ENCODE data around the gene TRIM69.
A peak's percentile ranks its signal among the peaks of the same experiment; 100 is the strongest.
"Not testable (repeated sequence)": the region's sequence is repeated elsewhere in the genome, so short reads cannot be mapped to it uniquely, and the experiment has no call there.

TRIM69 gene

DNA sequence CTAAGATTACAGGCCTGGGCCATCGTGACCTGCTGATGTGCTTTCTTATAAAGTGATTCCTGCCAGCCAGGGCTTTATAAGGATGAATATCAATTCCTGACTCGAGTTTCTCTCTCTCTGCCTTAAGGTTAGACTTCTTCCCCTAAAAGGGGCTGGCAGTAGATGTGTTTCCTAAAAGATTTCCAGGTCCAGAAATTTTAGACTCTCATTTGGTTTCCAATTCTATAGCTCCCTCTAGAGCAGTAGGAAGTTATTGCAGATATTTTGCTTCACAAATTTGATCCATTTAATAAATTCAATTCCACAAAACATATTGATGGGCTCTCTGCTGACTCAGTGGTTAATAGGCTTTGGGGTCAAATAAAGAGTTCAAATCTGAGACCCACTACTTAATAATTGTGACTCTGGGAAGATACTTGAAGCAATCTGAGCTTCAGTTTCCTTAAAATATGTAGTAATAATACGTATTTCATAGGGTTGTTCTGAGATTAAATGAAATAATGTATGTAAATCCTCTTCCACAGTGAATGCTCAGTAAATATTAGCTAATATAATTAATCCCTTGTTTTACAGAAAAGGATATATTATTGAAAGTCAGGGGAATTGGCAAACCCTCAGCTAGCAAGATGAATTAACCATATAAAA lies 2.1 kb downstream of the TRIM69 start:
- H3K27me3 ChIP-seq (ENCODE audit: low read length), result no peaks in the 10 kb centered on the region
- H3K36me3 ChIP-seq (ENCODE audit: low read length), result no peaks in the 10 kb centered on the region
- H3K9me2 ChIP-seq (replicated peaks; ENCODE audit: insufficient read depth, low read length), result no peaks in the 10 kb centered on the region
- H3K9me3 ChIP-seq (ENCODE audit: insufficient read depth, low read length), result no peaks in the 10 kb centered on the region
- H3K4me2 ChIP-seq (ENCODE audit: low read depth, low read length, poor library complexity, severe bottlenecking), result no peak overlapping the region
- H3K79me2 ChIP-seq (ENCODE audit: insufficient read depth, low read length), result no peaks in the 10 kb centered on the region
- TF ChIP-seq, protein P1, sequence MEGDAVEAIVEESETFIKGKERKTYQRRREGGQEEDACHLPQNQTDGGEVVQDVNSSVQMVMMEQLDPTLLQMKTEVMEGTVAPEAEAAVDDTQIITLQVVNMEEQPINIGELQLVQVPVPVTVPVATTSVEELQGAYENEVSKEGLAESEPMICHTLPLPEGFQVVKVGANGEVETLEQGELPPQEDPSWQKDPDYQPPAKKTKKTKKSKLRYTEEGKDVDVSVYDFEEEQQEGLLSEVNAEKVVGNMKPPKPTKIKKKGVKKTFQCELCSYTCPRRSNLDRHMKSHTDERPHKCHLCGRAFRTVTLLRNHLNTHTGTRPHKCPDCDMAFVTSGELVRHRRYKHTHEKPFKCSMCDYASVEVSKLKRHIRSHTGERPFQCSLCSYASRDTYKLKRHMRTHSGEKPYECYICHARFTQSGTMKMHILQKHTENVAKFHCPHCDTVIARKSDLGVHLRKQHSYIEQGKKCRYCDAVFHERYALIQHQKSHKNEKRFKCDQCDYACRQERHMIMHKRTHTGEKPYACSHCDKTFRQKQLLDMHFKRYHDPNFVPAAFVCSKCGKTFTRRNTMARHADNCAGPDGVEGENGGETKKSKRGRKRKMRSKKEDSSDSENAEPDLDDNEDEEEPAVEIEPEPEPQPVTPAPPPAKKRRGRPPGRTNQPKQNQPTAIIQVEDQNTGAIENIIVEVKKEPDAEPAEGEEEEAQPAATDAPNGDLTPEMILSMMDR (IDR thresholded peaks at IDR 0.05; ENCODE audit: insufficient read depth, low read length, poor library complexity, severe bottlenecking), result peak; percentile 56
- TF ChIP-seq EZH2phosphoT487 (conservative IDR thresholded peaks at IDR 0.05; ENCODE audit: low read length), result no peak
- peaks cover 7% of the 10 kb centered on the region; the same call in 1 of the 2 replicates for H3F3A ChIP-seq (ENCODE audit: insufficient read depth)
- no peaks in the 10 kb centered on the region for H4K20me1 ChIP-seq (ENCODE audit: low read depth, low read length)
- H3K4me3 ChIP-seq (ENCODE audit: insufficient read depth, low read length, poor library complexity, severe bottlenecking), result no peak overlapping the region
- no peak overlapping the region for H2AFZ ChIP-seq (ENCODE audit: low read depth, low read length, severe bottlenecking)
- no peak overlapping the region for H3K9ac ChIP-seq (ENCODE audit: low read length)
- H3K27ac ChIP-seq (ENCODE audit: low read depth, low read length), result no peak overlapping the region

DNA sequence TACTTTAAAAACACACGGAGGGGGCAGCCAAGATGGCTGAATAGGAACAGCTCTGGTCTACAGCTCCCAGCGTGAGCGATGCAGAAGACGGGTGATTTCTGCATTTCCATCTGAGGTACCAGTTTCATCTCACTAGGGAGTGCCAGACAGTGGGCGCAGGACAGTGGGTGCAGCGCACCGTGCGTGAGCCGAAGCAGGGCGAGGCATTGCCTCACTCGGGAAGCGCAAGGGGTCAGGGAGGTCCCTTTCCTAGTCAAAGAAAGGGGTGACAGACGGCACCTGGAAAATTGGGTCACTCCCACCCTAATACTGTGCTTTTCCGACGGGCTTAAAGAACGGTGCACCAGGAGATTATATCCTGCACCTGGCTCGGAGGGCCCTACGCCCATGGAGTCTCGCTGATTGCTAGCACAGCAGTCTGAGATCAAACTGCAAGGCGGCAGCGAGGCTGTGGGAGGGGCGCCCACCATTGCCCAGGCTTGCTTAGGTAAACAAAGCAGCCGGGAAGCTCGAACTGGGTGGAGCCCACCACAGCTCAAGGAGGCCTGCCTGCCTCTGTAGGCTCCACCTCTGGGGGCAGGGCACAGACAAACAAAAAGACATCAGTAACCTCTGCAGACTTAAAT lies 3.0 kb downstream of the TRIM69 start:
- H3K79me2 ChIP-seq (ENCODE audit: insufficient read depth, low read length); H2AFZ ChIP-seq (ENCODE audit: low read depth, low read length, severe bottlenecking); H3K27me3 ChIP-seq (ENCODE audit: low read length); H3K27ac ChIP-seq (ENCODE audit: low read depth, low read length); H3K36me3 ChIP-seq (ENCODE audit: low read length); H3K4me2 ChIP-seq (ENCODE audit: low read depth, low read length, poor library complexity, severe bottlenecking); H3F3A ChIP-seq (ENCODE audit: insufficient read depth); H4K20me1 ChIP-seq (ENCODE audit: low read depth, low read length); H3K9me3 ChIP-seq (ENCODE audit: insufficient read depth, low read length); H3K9me2 ChIP-seq (replicated peaks; ENCODE audit: insufficient read depth, low read length); H3K9ac ChIP-seq (ENCODE audit: low read length); H3K4me3 ChIP-seq (ENCODE audit: insufficient read depth, low read length, poor library complexity, severe bottlenecking): not testable (repeated sequence)

DNA sequence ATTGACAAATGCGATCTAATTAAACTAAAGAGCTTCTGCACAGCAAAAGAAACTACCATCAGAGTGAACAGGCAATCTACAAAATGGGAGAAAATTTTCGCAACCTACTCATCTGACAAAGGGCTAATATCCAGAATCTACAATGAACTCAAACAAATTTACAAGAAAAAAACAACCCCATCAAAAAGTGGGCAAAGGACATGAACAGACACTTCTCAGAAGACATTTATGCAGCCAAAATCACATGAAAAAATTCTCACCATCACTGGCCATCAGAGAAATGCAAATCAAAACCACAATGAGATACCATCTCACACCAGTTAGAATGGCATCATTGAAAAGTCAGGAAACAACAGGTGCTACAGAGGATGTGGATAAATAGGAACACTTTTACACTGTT lies 7.1 kb downstream of the TRIM69 start:
- H3K9me3 ChIP-seq (ENCODE audit: insufficient read depth, low read length); H3F3A ChIP-seq (ENCODE audit: insufficient read depth); H3K9me2 ChIP-seq (replicated peaks; ENCODE audit: insufficient read depth, low read length); H3K27ac ChIP-seq (ENCODE audit: low read depth, low read length); H3K4me2 ChIP-seq (ENCODE audit: low read depth, low read length, poor library complexity, severe bottlenecking); H2AFZ ChIP-seq (ENCODE audit: low read depth, low read length, severe bottlenecking); H3K27me3 ChIP-seq (ENCODE audit: low read length); H3K9ac ChIP-seq (ENCODE audit: low read length); H3K4me3 ChIP-seq (ENCODE audit: insufficient read depth, low read length, poor library complexity, severe bottlenecking); H3K79me2 ChIP-seq (ENCODE audit: insufficient read depth, low read length); H4K20me1 ChIP-seq (ENCODE audit: low read depth, low read length); H3K36me3 ChIP-seq (ENCODE audit: low read length): not testable (repeated sequence)

DNA sequence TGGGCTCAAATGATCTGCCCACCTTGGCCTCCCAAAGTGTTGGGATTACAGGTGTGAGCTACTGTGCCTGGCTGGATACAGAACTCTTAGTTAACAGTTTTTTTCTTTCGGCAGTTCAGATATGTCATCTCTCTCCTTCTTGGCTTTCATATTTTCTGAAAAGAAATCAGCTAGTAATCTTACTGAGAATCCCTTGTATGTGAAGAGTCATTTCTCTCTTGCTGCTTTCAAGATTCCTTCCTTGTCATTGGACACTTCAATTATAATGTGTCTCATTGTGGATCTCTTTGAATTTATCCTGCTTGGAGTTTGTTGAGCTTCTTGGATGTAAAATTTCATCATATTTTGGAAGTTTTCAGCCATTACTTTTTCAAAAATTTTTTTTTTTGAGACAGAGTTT lies 17.0 kb downstream of the TRIM69 start:
- Histone ChIP-seq H4K20me1 (ENCODE audit: low read depth, low read length) (no peaks in the 10 kb centered on the region), H3K36me3 (ENCODE audit: low read length) (no peaks in the 10 kb centered on the region), H3K27ac (ENCODE audit: low read depth, low read length) (no peak overlapping the region), H3K79me2 (ENCODE audit: insufficient read depth, low read length) (no peaks in the 10 kb centered on the region), H3K9me3 (ENCODE audit: insufficient read depth, low read length) (0 out of 2 replicates have a peak, but pooled peaks cover 4% of the 10 kb centered on the region), H3K9me2 (replicated peaks; ENCODE audit: insufficient read depth, low read length) (no peaks in the 10 kb centered on the region), H3K9ac (ENCODE audit: low read length) (no peak overlapping the region), H2AFZ (ENCODE audit: low read depth, low read length, severe bottlenecking) (no peak overlapping the region), H3K4me2 (ENCODE audit: low read depth, low read length, poor library complexity, severe bottlenecking) (no peak overlapping the region), H3F3A (ENCODE audit: insufficient read depth) (no peaks in the 10 kb centered on the region), H3K27me3 (ENCODE audit: low read length) (no peaks in the 10 kb centered on the region), H3K4me3 (ENCODE audit: insufficient read depth, low read length, poor library complexity, severe bottlenecking) (no peak overlapping the region)
- TF ChIP-seq, protein P1 (IDR thresholded peaks at IDR 0.05; ENCODE audit: insufficient read depth, low read length, poor library complexity, severe bottlenecking), result no peak
- no peak for TF ChIP-seq EZH2phosphoT487 (conservative IDR thresholded peaks at IDR 0.05; ENCODE audit: low read length)
